GM12872 (cell line): Measurements from ENCODE around the gene RUFY3.

Source experiments
- TF ChIP-seq, protein P1 (sequence below): IDR thresholded peaks from 3 replicates; pipeline ENCODE4 v1.5.1; 2011; ENCODE audit warnings: low read depth, mild to moderate bottlenecking, low read length, moderate library complexity; ENCODE audit not compliant: insufficient read depth

Gene RUFY3

DNA sequence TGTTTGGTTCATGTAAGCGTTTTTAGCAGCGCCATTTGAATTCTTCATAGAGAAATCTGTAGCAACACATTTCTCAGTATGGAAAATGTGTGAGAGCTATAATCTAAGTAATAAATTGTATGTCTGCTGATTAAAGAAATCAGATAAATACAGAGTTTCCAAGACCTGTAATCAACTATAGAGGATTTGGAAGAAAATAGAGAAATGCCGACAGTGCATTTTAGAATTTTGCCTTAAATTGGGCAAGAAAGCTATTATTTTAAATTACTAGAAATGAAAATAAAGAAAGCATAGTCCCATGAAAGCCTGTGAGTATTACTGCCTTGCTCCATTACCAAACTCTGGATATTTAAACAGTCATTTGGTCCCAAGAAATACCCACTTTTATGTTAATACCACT, 2.7 kb downstream of the RUFY3 start:
- TF ChIP-seq, protein P1, sequence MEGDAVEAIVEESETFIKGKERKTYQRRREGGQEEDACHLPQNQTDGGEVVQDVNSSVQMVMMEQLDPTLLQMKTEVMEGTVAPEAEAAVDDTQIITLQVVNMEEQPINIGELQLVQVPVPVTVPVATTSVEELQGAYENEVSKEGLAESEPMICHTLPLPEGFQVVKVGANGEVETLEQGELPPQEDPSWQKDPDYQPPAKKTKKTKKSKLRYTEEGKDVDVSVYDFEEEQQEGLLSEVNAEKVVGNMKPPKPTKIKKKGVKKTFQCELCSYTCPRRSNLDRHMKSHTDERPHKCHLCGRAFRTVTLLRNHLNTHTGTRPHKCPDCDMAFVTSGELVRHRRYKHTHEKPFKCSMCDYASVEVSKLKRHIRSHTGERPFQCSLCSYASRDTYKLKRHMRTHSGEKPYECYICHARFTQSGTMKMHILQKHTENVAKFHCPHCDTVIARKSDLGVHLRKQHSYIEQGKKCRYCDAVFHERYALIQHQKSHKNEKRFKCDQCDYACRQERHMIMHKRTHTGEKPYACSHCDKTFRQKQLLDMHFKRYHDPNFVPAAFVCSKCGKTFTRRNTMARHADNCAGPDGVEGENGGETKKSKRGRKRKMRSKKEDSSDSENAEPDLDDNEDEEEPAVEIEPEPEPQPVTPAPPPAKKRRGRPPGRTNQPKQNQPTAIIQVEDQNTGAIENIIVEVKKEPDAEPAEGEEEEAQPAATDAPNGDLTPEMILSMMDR = no peak

- TF ChIP-seq, protein P1 = no peak
Observed at GRCh38 chr4:70725633-70726032, 3.9 kb downstream of the RUFY3 start.

DNA sequence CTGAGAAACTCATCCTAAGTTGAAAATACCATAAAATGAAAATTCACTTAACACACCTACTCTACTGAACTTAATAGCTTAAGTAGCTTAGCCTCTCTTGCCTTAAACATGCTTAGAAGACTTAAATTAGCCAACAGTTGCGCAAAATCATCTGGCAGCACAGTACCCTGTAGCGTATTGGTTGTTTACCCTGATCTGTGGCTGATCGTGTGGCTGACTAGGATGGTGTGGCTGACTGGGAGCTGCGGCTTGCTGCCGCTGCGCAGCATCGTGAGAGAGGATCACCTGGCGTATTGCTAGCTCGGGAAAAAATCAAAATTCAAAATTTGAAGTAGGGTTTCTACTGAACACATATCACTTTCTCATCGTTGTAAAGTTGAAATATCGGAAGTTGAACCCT, 6.3 kb downstream of the RUFY3 start:
- TF ChIP-seq, protein P1 = no peak

DNA sequence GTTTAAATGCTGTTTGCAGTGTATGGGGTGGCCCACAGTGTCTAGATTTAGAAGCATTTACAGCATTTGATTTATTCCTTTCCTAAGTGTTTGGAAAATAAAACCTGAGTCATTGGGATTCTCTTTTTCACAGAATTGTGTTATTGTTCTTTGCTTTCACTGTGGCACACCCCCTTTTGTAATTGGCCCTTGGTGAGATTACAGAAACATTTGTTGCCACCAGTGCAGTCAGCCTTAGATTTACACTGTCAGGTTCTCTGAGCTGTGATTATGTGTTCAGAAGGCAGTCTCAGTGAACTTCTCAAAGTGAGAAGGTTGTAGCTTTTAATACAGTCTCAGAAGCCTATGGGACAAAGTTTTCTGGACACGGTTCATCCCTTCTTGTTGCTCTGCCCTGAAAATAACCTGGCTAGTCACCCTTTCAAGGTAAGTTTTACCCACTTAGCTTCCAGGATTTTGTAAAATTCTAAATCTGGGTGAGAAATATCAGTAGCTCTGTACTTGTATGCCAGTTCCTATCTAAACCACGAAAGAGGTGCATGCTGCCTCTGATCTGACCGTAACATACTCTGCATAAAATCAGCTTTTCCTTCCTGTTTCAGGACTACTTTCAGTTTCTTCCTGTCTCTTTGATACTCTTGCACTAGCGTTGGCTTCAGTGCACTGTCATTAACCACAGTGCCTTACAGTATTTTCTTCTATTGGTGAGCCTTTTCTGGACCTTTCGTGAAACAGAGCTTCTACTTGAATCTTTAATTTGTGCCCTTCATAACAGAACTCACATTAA, 12.6 kb downstream of the RUFY3 start:
- TF ChIP-seq, protein P1 = no peak

- TF ChIP-seq, protein P1 = no peak
Observed at GRCh38 chr4:70734971-70735370, 13.2 kb downstream of the RUFY3 start.

GRCh38 chr4:70735915-70736314, 14.2 kb downstream of the RUFY3 start:
- TF ChIP-seq, protein P1 = peak; percentile 54

- TF ChIP-seq, protein P1 = no peak
Observed at GRCh38 chr4:70737006-70737405, 15.2 kb downstream of the RUFY3 start.
